Skin of body (tissue), 2 donors: ENCODE measurements around the gene SEL1L. TPM values are rescaled to one million over a fixed set of nuclear protein-coding genes. Genes with fewer than 3 reads are reported as not detected.
"Not testable (repeated sequence)": the region's sequence is repeated elsewhere in the genome, so short reads cannot be mapped to it uniquely, and the experiment has no call there.

Source experiments
- DNase-seq: peaks from one replicate; lab custom pipeline; 2025; lab: John Stamatoyannopoulos, UW
- total RNA-seq: library from RNA; depleted of rRNA; stranded (reverse); fragments of >200 nt; gene quantifications from one replicate; pipeline ENCODE4 v1.2.3, GENCODE V29; 2014

Gene SEL1L
- total RNA-seq, 1 donor from 2014 or later, result 45.7 TPM

DNA sequence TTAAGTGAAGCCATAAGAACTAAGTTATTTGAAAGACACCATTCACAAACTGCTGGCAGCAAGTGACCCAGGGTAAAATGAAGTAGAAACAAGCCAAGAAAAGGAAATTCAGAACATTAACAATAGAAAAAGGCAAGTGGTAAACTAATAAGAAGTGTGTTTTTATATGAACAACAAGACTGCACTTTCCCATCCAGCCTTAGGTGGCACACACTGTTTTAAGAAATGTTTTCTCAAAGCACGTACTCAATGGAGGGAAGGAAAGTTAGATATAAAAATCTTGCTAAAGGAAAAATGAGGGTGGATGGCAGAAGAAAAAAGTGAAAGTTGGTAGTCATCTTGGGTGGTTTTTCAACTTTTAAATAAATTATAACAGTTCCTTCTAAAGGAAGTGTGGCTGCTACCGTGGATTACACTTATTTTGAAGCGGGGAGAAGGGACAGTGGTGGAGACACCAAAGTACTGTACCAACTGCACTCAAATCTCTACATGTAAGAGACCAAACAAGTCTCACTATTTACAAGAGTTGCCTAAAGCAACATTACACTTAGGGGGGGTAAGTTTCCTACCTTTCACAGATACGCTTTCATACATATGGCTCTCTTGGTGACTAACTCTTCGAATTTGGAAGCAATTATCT lies 58.8 kb downstream of the SEL1L start:
- DNase-seq, result no peak

DNA sequence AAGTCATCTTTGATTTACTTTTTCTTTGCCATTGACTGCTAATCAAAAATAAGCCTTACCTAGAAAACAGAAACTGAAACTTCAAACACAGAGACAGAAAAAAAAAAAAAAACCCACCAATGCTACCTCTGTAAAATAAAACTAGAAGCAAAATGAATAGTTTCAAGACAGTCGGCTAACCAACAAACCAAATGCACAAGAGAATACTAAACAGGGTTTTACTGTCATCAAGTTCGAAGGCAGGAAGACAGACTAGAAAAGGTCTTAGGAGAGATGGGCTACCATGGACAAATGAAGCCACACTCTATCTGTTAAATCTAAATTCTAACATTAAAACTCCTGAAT lies 59.5 kb downstream of the SEL1L start:
- DNase-seq, result no peak

DNA sequence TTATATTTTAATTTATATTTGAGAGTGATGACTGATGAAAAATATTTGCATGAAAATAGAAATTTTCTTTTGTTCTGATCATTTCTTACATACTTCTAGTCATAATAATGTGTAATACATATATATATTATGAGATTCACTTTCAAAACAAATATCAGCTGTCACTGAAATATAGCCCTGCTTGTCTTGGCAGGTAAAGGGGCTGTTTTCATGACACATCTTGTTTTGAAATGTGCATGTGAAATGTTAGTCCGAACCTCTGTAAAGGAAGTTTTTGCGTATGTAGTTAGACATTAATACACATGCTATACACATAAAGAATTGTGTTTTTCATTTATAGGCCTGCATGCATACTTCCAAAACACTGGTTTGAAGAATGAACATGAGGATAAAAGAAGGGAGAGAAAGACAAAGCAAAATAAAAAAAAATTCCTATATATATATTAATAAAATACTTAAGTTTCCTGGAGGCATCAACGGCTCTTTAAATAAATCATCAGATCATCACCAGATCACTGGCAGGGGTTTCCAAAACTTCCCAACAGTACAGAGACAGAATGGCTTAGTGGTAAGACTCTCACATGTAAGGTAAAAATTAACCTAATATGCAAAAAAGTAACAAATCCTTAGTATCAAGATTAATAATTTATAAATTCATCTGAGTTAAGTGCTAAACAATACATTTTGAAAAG lies 60.1 kb downstream of the SEL1L start:
- no peak for DNase-seq

DNA sequence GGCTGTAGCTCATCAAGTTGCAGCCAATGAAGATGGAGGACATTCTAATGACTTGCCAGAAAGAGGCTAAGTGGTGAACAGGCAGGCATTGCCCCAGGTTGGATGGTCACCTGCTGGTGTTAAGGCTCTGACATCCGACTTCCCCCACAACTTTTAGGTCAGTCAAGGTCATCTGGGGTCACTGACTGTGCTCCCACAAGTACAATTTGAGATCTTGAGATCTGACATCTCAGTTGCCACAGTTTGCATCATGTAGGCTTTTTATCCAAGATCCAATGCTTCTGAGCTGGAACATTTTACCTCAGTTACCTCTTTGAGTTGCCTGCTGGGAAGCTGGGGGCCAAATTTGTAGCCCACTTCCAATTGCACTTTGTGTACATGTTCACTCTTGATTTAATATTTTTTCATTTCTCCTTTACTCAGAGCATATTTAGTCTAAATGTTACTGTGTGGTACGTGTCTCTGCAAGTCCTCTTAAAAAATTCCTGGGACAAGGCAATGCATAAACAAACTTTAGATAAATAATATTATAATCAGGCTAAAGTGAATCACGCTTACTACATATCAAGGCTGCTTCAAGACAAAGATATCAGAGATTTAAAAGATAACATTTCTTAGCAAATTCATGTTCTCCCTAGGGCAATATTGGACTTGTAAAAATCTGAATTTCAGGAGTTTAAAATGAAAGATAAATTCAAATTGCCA lies 61.4 kb downstream of the SEL1L start:
- DNase-seq, result no peak

DNA sequence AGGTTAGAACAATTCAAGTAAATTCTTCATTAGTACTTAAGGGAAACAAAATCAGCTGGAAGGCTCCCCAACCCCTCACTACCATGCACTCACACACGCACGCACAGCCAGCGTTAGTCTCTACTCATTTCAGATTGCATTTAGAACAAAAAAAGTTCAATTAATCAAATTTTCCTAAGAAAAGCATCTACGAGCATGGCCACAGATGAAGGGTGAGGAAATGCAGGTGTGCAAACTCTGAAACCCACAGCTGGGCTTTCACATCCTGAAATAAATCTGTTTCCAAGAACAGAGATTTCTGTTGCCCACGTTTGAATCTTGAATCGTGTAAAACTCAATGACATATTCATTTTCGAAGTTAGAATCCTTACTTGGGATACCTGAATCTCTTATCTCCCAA lies 62.6 kb downstream of the SEL1L start:
- no peak for DNase-seq

DNA sequence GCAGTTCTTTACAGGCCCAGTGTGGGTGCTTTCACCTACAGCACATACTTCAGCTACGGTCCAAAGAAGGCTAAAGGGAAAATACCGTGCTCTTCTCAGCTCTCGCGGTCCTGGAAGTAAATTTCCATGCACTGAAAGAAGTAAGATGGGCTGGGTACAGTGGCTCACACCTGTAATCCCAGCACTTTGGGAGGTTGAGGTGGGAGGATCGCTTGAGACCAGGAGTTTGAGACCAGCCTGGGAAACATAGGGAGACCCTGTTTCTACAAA lies 63.2 kb downstream of the SEL1L start:
- DNase-seq, result not testable (repeated sequence)

DNA sequence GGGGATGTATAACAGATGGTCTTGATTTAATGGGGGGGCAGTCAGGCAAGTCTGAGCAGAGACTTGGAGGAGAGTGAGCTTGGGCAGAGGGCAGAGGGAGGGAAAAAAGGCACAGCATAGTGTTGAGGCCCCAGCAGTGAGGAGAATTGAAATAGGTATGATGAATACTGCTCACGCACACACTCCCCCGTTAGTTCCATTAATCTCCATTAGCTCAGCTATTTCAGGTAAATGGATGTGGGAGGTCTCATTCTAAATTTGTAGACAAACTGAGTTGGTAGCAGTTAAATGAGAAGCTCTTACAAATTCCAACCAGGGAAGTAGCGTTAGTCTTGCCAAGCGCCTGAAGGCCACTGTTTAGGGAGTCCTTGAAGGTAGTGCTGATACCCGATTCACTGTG lies 66.8 kb downstream of the SEL1L start:
- DNase-seq, result no peak

DNA sequence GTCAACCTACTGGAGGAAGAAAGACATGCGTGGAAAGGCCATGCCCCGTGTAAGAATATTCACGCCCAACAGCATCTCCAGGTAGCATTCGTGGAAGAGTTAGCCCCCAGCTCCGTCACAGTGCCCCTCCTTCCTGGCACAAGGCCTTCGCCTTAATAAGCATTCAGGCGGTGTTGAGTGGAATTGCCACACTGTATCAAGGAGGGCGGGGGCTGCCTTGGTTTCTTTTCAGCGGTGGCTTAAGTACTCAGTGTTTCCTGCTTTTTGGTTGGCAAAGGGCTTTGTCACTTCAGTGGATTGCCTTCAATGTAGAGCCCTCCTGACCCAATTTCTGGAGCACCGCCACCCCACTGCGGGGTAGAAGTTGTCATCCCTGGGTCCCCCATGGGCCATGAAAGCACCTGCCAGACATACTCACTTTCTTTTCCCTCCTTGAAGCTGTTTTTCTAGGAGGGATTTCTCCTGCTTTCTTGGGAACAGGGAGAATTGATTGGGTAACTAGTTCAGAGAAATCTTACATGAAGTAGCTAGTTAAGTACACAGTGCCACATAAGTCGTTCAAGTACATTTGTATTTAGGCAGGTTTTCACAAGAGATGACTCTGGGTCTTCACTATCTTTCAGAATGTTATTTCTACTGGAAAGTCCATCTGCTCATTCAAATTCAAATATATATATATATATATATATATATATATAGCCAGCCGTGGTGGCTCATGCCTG lies 68.0 kb downstream of the SEL1L start:
- DNase-seq, result no peak

DNA sequence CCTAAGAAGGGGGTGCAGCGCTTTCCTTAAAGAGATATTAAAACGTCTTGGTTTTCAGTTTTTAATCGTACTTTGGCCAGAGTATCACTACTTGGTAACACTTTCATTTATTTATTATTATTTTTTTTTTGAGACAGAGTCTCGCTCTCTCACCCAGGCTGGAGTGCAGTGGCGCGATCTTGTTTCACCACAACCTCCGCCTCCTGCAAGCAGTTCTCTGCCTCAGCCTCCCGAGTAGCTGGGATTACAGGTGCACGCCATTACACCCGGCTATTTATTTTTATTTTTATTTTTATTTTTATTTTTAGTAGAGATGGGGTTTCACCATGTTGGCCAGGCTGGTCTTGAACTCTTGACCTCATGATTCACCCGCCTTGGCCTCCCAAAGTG lies 68.7 kb downstream of the SEL1L start:
- DNase-seq, result not testable (repeated sequence)

DNA sequence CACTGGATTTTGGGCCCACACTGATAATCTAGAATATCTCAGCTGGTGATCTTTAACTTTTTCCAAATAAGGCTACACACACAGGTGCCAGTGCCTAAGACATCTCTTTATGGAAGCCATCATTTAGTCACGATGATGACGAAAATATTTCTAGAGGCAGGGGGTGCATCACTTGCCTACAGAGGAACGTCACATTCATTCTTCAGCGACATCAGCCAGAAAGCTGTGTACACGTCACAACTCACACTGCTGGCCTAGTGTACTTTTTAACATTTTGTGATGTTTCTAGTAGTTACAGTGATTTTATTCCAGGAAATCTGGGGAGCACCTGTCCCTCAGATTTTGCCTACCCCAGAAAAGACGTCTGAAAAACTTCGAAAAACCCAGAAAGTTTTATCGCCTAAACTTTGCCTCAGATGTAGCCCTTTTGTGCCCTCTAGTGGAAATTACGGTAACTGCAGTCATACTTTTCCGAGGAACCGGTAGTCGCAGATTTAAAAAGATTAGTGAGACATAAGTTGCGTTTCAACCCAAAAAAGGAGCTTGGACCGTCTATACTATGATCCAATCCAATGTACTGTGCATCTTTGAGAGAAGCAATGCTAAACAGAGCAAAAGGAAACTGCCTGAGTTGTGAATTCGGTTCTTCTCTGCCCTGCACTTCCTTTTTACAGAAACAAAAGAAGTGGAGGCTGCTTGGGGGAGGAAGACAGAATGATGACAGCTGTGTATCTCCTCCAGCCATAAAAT lies 69.2 kb downstream of the SEL1L start:
- DNase-seq, result peak; percentile 74

DNA sequence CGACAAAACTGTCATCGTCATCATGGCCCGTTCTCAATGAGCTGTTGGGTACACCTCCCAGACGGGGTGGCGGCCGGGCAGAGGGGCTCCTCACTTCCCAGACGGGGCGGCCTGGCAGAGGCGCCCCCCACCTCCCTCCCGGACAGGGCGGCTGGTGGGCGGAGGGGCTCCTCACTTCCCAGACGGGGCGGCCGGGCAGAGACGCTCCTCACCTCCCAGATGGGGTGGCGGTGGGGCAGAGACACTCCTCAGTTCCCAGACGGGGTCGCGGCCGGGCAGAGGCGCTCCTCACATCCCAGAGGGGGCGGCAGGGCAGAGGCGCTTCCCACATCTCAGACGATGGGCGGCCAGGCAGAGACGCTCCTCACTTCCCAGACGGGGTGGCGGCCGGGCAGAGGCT lies 71.3 kb downstream of the SEL1L start:
- not testable (repeated sequence) for DNase-seq

DNA sequence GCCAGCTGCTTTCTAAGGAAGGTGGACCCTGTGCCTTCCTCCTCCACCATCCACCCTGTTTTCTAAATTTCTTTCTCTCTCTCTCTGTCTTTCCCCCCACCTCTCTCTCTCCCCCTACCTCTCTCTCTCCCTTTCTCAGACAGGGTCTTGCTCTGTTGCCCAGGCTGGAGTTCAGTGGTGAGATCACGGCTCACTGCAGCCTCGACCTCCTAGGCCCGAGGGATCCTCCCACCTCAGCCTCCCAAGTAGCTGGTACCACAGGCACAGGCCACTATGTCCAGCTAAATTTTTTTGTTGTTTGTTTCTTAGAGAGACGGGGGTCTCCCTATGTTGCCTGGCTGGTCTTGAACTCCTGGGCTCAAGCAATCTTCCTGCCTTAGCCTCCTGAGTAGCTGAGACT lies 73.7 kb downstream of the SEL1L start:
- no peak for DNase-seq

DNA sequence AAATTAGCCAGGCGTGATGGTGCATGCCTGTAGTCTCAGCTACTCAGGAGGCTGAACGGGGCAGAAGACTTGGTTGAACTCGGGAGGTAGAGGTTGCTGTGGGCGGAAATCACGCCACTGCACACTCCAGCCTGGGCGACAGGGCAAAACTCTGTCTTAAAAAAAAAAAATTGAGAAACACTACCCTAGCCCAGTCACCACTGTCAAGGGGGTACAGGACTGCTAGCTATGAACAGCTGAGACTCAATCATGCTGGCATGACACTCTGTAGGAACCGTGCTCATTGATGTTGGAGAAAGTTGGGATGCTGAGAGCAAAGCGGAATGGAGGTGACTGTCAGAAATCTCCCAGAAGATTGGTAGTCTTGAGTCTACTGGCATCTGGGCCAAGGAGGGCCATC lies 75.3 kb downstream of the SEL1L start:
- no peak for DNase-seq

DNA sequence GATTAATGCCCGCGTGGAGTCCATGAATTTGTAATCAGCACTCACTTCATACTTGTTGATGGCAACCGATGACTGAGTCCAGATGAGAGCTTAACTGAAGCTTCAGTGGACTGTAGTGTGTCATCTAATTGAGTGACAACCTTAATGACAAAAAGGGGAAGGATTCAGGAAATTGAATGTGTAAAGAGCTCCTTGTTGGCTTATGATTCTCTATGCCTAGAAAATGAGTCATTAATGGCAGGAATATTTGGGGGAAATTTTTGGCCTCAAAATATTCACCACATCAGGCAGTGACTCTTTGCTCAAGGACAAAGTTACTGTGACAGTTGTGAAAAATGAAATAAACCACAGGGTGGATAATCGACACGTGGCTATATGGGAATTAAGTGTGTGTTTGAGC lies 78.3 kb downstream of the SEL1L start:
- DNase-seq, result no peak

DNA sequence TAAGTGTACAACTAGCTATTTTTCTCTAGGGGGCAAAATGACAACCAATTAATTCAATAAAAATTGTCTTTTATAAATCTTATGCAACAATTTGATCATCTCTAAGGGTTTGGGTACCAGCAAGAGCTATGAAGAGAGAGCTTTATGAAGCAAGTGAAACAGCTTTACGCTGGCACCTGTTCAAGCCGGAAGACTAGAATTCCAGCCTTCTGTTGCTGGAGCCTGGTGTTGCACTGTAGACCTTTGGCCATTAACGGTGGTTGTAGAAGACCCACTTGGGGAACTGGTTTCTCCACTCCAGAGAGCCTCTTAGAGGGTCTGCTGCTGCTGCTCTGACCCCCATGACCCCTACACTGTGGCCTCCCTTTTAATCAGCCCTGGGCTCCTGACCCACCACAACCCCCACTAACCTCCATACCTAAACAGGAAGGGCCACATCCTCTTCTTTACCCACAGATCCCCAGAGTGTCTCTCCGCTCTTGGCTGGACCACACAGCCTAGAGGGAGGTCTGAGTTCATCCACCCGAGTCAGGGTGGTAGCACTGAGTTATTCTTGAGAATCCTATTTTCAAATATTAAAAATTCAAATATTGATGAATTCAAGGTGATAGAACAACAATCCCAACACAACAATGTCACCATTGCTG lies 79.0 kb downstream of the SEL1L start:
- no peak for DNase-seq

DNA sequence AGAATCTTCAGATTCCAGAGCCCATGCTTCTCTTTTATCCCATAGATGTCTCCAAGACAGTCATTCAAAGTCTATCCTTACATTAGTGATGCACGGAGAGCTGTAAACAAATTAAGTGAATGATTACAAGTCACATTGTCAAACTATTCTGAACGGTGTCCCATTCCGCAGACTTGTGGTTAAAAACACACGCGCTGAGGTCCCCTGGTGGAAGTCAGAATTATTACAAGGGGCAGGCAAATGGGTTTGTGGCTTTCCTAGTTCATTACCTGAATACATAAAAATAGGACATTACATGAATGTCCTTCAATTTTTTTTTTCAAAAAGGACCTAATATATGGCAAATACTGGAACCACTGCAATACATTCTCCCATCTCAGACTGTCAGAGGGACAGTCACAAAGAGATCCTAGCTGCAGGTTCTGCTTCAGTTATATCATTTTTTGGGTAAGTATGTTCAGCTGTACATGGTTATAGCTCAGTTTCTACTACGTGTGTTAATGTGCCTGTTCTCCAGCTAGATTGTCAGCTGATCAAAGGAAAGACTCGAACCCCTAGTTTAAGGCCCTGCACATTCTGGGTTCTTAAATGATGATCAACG lies 80.4 kb downstream of the SEL1L start:
- DNase-seq, result peak; percentile 66

DNA sequence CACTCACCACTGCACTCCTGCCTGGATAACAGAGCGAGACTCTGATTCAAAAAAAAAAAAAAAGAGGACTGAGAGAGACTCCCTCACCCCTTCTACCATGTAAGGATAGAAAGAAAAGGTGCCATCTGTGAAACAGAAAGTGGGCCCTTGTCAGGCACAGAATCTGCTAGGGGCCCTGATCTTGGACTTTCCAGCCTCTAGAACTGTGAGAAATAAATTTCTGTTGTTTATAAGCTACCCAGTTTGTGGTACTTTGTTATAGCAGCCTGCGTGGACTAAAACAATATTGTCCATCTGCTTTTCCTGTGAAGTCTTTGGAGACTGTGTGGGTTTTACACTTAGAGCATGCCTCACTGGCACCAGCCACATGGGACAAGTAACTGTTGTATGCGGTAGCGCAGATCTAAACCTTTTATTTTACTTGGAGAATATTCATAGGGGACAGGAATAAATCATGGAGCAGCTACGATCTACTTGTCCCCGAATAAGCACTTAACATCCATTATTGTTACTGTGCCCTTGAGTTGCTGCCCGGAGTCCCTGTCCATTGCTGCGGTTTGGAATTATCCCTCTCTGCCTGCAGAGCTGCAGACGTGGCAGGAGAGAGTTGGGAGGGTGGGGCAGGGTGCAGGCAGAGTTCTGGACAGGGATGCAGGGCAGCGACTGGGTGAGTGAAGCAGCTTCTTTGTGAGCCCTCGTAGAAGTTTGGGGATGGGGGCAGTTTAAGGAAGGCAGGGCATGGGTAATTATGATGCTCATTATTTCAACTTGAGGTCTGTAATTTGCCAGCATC lies 81.1 kb downstream of the SEL1L start:
- no peak for DNase-seq

DNA sequence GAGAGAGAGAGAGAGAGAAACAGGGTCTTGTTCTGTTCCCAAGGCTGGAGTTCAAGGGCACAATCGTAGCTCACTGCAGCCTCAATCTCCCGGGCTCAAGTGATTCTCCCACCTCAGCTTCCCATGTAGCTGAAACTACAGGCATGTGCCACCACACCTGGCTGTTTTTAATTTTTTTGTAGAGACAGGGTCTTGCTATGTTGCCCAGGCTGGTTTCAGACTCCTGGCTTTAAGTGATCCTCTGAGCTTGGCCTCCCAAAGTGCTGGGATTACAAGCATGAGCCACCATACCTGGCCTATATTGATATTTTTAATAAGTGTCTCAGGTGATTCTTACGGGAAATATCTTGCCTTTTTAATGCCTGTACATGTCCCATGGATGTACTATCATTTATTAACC lies 82.7 kb downstream of the SEL1L start:
- DNase-seq, result no peak

DNA sequence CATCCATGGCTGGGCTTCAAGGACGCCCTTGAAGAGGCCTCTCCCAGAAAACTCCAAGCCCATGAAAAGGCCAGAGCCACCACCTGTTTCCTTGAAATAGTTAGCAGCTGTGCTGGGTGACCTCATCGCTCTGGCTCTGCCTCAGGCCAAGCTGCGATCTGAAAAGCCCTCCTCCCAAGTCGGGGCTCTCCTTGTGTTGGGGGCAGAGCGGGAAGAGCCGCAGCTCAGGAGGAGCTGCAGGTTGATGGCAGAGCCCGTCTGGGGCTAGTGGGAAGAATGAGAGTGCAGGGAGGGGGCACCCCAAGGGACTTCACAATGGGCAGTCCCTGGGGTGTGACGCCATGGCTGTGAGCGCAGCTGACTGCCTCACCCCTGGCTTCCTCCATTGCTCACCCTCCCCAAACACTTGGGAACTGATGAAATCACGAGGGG lies 83.5 kb downstream of the SEL1L start:
- peak; percentile 42 for DNase-seq

DNA sequence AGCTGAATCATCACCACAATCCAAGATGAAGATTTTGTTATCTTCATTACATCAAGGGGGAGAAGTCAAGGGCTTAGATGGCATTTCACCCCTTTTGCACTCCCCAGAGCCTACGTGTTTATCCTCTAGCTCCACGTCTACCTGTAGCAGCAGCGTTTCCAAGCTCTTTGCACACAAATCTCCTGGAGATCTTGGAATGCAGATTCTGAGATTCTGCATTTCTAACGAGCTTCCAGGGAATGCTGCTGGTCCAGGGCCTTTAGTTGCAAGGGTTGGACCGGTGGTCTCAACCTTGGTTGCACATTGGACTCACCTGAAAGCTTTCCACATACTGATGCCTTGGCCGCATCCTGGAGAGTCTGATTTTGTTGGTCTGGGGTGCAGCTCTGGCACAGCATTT lies 84.1 kb downstream of the SEL1L start:
- DNase-seq, result no peak
